Astrocyte of the spinal cord (primary cell): ENCODE results near the gene SPINT3.

Source experiments
- DNase-seq: peaks from one replicate; pipeline ENCODE4 v3.0.0; 2011; ENCODE audit warnings: low read depth, low spot score
- H3K4me3 ChIP-seq: 2 replicates; pipeline ENCODE4 v1.5.1; 2011; ENCODE audit warnings: low read depth, mild to moderate bottlenecking, low read length, moderate library complexity
- CTCF ChIP-seq: IDR thresholded peaks from 2 replicates; pipeline ENCODE4 v1.5.1; 2012; ENCODE audit warnings: low read depth, mild to moderate bottlenecking, low read length, inconsistent platforms
- in situ Hi-C: cut with HindIII; loops from 2 replicates; pipeline ENCODE4 v1.10.0; 2017; ENCODE audit warnings: low sequenced_read_pairs

The SPINT3 gene

GRCh38 chr20:45523821-45524220 is 8.4 kb upstream of the SPINT3 start:
- in situ Hi-C loops = no loop called here
- no peak overlapping the region for H3K4me3 ChIP-seq
- no peak for TF ChIP-seq CTCF
- DNase-seq = no peak

GRCh38 chr20:45518282-45518681 is 2.9 kb upstream of the SPINT3 start:
- in situ Hi-C loops = no loop called here
- no peak for TF ChIP-seq CTCF
- DNase-seq = no peak
- no peak overlapping the region for H3K4me3 ChIP-seq

DNA sequence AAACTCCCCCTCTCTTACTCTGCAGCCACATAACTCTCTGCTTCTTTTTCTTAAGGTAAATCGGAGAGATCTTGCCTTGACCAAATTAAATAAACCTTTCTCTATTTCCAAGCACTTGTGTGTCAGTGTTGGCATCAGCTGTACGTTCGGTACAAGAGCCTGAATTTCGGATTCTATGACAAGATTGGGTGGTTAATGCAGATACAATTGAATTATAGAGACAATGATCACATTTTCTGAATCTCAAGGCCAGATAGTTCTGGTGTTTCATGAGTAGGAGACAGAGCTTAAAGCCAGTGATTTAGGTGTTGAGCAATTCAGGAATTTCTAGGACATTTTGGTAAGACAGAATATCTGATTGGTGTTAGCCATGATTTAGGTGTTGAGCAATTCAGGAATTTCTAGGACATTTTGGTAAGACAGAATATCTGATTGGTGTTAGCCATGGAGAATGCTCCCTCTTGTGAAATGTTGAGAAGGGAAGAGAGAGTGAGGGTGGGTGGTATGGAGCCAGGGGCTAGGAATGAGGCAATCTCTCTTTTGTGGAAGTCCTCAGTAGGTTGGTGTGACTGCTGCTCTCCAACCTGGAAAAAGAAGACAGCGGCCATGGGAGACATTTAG is 5.1 kb downstream of the SPINT3 start:
- no peak for TF ChIP-seq CTCF
- in situ Hi-C loops = no loop called here
- no peak for DNase-seq
- H3K4me3 ChIP-seq = no peak overlapping the region

- TF ChIP-seq CTCF = no peak
- DNase-seq = no peak
- no peak overlapping the region for H3K4me3 ChIP-seq
- in situ Hi-C loops = no loop called here
These were observed 6.3 kb downstream of the SPINT3 start for GRCh38 chr20:45509091-45509490.

DNA sequence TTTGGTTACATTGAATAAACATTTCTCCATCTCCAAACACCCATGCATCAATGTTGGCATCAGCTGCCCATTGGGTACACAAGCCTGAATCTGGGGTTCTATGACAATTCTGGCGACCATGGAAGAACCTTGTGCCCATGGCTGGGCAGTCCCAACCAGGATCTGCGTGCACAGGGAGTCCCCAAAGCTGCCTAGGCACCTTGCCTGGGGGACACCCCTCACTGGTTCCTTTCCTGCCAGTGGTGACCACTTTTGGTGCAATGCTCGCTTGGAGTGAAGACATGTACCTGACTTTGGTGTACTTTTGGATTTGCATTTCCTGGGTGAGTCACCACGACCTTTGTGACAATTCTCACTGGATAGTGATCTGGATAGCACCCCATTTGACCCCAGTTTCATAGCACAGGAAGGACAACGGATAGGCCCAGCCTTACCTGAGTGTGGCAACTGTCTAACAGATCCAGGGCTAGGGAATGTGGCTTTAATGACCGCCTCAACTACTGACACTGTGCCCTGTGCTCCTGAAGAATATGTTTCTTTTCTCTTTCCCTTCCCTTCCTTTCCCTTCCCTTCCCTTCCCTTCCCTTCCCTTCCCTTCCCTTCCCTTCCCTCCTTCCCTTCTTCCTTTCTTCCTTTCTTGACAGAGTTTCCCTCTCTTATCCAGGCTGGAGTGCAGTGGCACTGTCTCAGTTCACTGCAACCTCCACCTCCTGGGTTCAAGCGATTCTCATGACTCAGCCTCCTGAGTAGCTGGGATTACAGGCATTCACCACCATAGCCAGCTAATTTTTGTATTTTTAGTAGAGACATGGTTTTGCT is 7.1 kb downstream of the SPINT3 start:
- no peak for DNase-seq
- in situ Hi-C loops = no loop called here
- H3K4me3 ChIP-seq = no peak overlapping the region
- no peak for TF ChIP-seq CTCF

- H3K4me3 ChIP-seq = no peak overlapping the region
- TF ChIP-seq CTCF = no peak
- in situ Hi-C loops = no loop called here
These were observed 8.2 kb downstream of the SPINT3 start for GRCh38 chr20:45507011-45507820.

More at GRCh38 chr20:45507011-45507820, 8.2 kb downstream of the SPINT3 start:
- no peak for DNase-seq
